Activated CD4-positive, alpha-beta T cell treated with anti-CD3 and anti-CD28 coated beads, Interleukin-2, Interleukin-4, amounts not matched to agents 100 ng/mL and 50 ng/mL, durations not matched to agents 16 hours and 8 hours (primary cell): ENCODE data around the gene CFLAR.
"Not testable (repeated sequence)": the region's sequence is repeated elsewhere in the genome, so short reads cannot be mapped to it uniquely, and the experiment has no call there.

Source experiments
- DNase-seq: peaks from one replicate; pipeline ENCODE4 v3.0.0-alpha.2; 2020; ENCODE audit warnings: low spot score

CFLAR gene

DNA sequence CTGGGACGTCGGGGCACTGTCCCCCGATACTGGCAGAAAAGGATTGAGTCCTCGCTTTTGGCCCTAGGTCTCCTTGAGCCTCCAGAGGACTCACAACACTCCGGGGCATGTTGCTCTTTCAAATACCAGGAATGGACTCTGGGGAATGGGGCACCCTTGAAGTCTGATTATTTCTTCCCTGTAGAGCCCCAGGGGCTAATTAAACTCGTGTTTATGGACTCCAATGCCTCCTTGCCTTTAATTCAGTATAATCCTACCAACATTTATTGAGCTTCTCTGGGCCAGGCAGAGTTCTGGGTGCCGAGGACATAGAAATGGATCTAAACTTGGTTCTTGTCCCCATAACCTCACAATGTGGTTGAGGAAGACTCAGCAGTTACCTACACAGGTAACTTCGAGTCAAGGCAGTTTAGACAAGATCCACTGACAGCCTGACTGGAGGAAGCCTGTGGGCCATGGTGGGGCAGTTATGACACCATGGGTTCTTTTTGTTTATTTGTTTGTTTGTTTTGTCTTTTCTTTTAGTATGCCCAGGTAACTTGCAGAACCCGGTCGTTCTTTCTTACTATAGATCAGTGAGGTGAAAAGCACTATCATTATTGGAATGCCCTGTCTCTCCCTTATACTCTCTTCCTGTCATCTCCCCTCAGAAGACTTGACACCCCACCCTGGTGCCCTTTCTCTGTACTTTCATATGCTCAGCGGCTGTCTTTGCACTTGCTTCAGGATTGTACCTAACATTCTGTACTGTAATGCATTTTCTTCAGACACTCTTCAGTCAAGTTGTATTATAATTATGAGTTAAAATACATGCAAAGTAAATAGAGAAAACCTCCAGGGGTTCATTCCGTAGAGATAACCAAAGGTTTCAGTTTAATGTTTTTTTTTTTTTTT lies 3.2 kb downstream of the CFLAR start:
- no peak for DNase-seq

DNA sequence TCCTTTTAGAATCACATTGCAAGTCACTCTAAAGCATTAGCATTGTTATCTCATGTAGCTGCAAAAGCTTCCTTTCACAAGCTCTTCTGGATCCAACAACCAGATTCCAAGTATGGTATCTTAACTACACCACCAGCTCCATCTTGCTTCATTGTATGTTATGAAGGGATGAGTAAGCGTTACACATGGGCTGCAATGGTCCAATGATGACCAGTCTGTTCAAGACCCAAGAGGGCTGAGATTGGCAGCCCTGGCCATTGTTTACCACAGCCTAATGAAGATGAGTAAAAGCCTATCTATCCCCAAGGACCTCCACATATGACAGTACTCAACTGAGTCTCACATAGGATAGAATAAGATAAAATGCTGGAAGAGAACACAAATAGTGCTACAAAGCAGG lies 6.3 kb downstream of the CFLAR start:
- no peak for DNase-seq

DNA sequence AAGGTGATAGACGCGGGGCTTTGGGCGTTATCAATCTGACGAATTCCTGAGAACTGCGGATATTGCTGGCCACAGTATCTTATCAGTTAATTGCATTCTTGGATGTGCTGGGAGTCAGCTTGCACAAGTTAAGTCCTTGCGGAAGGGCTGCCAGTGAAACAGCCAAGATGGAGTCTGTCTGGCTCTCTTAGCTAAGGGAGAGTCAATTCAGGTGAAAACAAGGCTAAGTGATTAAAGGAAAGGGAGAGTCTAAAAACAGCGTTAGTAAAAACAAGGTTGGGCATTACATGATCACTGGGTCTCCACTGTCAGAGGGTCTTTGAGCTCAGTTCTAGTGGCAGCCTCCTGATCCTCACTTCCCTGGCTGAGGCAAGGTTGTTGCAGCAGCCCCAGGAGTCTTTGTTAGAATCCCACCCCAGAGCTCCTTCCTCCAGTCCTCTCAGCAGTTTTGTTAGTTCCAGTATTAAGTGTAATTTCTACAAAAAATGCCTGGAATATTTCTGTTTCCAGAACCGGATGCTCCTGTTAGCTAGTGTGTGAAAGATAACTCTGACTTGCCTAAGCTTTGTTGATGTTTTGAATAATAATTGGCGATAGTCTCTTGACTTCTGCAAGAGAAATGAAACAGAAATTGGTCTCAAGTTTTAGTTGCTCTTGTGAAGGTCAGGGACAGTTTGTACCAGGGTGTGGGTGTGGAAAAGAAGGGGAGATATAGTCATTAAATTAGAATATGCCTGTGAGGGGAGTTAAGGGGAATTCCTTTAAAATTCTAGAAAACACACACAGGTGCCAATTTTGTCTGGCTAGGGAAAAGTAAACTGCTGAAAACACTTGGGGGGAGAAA lies 10.6 kb downstream of the CFLAR start:
- DNase-seq = peak; percentile 52

DNA sequence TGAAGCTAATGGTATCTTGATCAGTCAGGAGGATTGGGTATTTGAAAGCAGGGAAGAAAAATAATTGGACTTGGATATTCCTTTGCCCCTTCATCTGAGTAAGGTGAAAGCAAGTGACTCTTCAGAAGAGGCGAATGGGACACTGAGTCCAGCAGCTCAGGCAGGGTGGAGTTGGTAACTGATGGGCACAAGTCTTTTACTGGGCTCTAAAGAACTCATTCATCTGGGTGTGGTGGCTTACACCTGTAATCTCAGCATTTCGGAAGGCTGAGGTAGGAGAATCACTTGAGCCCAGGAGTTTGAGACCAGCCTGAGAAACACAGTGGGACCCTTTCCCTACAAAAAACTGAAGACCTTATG lies 11.2 kb downstream of the CFLAR start:
- no peak for DNase-seq

DNA sequence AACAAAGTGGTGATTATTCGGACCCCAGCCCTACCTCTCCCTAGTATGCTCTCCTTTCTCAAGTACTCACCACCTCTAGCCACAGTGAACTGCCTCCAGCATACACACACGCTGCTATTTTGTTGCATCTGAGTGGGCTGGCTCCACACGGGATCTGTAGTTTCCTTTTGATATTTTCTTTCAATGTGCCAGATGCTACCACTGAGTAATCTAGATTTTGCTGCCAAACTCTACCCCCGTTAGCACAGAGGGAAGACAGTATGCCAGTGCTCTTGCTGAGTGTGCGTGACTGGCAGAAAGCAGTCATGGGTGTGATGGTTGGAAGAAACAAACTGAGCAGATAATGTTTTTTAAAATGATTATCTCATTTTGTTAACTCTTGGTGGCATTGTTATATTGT lies 11.6 kb downstream of the CFLAR start:
- peak; percentile 78 for DNase-seq

DNA sequence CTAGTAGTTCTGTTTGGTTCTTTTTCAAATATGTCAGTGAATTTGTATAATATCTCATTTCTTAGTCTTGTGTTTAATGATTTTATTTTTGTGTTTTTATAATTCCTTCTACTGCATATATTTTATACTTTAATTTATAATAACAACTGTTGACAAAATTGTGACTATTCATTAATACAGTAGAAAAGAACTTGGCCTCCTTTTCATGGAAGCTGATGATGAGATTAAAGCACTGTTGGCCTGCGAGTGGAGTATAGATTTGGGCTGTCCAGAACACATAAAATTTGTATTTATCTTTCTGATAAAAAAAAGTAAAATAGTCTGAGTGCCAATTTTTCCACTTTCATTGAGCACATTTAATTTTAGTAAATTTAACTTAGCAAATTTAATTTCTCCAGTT lies 12.1 kb downstream of the CFLAR start:
- no peak for DNase-seq

DNA sequence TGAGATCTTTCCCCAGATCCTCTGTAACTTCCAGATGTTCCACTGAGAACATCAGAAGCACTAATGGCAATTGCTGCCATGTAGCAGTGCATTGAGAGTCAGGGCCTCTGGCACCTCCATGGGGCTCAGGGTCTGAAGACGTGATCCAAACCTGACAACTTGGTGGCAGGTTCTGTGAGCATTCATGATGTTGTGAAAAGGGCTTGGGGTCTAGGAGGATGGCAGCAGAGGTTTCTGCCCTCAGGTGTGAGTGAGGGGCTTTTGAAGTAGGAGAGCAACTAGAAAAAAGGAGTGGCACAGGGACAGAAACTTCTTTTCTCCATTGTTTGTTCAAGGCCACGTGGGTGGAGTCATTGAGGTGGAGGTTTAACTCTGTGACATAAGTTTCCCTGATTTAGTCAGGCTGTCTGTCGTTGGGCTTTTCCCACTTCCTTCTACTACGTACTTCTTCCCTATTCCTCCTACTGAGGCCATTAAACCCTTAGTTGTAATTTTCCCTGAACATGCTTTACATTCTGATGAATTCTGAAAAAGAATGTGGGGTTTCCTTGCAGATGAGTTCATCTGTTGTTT lies 13.1 kb downstream of the CFLAR start:
- DNase-seq = peak; percentile 75

DNA sequence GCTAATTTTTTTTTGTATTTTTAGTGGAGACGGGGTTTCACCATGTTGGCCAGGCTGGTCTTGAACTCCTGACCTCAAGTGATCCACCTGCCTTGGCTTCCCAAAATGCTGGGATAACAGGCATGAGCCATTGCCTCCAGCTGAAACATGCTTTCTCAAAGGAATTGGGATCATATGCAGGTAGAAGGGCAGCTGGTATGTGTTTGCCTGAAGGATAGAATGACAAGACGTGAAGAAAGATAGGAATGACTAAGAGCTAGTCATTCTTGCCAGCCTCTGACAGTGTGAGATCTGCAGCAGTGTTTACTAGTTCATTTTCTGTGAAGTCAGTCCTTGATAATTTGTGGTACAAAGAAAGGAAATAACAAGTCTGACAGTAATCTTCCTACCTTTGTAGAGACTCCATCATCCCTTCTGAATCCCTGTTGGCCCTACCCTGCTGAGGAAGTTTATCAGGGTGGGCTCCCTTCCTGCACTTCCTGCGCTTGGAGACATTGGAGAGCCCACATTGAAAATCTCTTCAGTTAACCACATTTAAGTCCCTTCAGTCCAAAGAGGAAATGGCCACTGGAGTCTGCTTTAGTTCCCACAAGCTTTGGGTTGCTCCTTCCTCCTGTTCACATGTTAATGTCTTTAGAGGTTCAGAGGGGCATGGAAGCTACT lies 14.7 kb downstream of the CFLAR start:
- DNase-seq = peak; percentile 86

DNA sequence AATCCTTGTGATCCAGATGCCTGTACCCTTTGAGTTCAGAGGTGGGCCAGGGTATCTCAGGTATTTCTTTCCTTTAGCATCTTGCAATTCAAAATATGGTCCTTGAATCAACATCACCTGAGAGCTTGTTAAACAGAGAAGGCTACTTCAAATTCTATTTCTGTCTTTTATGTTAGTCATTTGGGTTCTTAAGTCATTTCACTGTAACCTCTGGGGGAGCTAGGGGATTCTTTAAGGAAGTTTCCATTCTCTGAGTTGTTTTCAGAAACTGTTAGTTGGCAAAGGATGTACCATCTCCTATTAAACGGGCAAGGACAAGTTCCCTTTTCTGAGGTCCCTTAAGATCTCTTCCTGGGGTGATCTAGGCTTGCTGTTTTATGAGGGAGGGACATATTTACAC lies 16.6 kb downstream of the CFLAR start:
- peak; percentile 73 for DNase-seq

DNA sequence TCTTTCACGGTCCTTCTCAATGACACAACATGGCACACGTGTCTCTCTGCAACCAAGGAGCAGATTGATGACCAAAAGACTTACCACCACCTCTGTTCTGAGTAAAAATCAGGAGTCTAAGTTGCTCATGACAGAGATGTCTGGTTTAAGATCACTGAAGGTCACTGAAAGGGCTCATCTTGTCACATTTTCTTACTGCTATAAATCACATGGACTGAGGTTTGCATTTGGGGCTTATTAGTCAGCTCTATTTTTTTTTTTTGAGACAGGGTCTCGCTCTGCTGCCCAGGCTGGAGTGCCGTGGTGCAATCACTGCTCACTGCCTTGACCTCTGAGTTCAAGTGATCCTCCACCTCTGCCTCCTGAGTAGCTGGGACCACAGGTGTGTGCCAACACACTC lies 19.4 kb downstream of the CFLAR start:
- DNase-seq = no peak

DNA sequence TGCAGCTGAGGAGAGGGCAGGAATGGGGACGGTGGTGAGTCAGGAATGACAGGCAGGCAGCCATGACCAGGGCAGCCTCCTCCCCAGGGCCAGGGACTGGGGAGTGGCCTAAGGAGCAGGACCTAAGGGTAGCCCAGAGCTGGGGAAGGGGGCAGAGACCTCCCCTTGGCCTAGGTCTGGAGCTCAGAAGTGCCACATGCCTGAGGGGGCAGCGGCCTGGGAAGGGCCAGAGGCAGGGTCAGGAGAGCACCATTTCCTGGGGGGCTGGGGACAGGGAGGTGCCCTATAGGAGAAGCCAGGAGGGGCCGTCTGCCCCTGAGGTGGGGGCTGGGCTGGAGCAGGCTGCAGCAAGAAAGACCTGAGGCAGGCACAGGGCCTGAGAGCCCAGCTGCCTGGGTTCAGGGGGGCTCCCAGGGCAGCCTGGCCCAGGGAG lies 20.9 kb downstream of the CFLAR start:
- DNase-seq = no peak

DNA sequence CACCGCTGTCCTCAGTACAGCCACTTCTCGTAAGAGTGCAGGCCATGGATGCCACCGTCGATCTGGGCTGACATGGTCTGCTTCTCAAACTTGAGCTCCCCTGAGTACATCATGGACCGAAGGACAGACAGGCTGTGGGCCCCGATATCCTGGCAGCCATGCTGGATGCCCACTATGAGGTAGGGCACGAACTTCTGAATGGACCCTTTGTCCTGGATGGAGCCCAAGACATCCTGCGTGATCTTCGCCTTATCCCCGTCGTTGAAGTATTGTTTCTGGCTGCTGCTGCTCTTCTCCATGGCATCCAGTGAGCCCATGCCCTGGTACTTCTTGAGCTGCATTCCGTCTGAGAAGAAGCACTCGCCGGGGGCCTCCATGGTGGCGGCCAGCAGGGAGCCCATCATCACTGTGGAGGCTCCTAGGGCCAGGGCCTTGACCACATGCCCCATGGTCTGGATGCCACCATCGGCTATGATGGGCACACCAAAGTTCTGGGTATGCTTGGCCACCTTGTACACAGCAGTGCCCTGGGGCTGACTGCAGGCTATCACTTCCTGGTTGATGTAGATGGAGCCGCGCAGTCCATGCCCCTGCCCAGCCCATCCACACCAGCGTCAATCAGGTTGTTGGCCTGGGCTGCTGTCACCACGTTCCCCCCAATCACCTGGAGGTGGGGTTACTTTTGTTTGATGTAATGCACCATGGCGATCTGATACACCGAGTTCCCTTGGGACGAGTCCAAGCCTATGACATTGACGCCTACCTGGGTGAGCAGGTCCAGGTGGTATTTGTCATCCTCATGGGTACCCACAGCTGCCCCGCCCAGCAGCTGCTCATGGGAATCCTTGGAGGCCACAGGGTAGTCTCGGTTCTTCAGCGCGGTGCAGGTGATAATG lies 21.8 kb downstream of the CFLAR start:
- DNase-seq = no peak

DNA sequence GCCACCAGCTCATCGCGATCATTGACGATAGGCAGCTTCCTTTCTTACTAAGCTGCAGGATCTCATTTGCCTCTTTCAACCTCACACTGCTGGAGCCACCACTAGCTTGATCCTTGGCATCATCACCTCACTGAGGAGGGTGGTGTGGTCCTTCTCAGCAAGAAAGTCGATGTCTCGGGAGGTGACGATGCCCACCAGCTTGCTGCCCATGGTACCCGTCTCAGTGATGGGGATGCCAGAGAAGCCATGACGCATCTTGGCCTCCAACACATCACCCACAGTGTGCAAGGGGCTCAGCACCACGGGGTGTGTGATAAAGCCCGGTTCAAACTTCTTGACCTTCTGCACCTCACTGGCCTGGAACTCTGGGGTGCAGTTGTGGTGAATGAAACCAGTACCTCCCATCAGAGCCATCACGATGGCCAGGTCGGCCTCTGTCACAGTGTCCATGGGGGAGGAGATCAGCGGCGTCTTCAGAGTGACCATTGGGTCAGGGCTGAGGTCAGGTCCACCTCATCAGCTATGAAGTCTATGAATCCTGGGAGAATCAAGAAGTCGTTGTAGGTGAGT lies 22.5 kb downstream of the CFLAR start:
- DNase-seq = no peak

DNA sequence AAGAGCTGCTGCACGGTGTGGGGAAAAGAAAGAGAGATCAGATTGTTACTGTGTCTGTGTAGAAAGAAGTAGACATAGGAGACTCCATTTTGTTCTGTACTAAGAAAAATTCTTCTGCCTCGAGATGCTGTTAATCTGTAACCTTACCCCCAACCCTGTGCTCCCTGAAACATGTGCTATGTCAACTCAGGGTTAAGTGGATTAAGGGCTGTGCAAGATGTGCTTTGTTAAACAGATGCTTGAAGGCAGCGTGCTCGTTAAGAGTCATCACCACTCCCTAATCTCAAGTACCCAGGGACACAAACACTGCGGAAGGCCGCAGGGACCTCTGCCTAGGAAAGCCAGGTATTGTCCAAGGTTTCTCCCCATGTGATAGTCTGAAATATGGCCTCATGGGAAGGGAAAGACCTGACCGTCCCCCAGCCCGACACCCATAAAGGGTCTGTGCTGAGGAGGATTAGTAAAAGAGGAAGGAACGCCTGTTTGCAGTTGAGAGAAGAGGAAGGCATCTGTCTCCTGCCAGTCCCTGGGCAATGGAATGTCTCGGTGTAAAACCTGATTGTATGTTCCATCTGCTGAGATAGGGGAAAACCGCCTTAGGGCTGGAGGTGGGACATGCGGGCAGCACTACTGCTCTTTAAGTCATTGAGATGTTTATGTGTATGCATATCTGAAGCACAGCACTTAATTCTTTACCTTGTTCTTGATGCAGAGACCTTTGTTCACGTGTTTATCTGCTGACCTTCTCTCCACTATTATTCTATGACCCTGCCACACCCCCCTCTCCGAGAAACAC lies 23.2 kb downstream of the CFLAR start:
- not testable (repeated sequence) for DNase-seq

DNA sequence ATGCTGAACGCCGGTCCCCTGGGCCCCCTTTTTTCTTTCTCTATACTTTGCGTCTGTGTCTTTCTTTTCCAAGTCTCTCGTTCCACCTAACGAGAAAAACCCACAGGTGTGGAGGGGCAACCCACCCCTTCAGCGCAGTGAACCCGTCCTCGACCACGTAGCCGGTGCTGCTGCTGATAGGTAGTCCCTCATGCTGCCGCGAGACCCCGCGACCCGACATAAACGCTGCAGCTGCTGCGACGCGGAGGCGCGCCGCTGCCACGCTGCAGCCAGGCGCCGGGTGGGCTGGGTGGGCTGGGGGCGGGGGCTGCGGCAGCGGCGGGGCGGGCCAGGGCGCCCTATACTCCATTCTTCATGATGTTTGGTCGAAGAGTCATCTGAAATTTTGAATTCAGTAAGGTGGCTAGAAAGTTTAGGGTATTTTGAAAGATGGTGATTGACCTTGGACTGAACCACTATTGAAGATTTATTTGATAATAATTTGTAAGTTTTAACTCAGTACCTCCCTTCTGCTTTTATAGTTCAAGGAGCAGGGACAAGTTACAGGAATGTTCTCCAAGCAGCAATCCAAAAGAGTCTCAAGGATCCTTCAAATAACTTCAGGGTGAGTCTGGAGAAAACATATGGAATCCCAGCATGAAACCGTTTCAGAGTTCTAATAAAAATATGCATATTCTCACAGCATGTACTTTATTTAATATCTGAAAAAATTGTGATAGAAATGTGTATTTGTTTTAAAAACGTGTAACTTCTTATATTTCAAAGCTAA lies 24.1 kb downstream of the CFLAR start:
- no peak for DNase-seq

DNA sequence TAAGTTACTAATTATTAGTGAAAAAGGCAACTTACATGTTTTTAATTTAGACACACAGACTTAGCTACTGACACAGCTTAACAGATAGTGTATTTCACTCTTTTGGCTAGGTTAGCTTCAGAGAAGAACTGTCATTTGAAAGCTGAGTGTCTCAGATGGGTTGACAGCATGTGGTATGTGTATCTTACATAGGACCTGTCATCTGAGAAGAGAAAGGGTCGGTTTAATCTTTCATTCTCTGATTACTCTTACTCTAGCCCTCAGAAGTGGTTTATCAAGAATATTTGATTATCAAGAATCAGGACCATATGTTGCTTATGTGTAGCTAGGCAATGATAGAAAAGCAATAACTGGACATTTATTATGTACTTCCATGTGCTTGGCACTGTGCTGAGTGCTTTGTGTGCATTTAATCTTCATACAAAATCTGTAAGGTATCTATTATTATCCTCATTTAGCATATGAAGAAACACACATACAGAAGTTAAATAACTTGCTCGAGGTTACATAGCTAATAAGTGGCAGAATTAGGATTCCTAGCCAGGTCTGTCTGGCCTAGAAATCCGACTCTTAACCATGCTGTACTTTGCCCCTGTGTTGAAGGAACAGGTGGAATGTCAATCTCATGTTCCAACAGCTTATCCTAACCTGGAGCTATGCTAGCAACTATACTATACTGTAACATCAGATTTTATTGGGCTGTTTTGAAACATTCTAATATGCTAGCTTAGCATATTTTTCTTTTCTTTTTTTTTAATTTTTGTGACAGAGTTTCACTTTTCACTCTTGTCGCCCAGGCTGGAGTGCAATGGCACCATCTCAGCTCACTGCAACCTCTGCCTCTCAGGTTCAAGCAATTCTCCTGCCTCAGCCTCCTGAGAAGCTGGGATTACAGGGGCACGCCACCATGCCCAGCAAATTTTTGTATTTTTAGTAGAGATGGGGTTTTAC lies 28.4 kb downstream of the CFLAR start:
- no peak for DNase-seq

DNA sequence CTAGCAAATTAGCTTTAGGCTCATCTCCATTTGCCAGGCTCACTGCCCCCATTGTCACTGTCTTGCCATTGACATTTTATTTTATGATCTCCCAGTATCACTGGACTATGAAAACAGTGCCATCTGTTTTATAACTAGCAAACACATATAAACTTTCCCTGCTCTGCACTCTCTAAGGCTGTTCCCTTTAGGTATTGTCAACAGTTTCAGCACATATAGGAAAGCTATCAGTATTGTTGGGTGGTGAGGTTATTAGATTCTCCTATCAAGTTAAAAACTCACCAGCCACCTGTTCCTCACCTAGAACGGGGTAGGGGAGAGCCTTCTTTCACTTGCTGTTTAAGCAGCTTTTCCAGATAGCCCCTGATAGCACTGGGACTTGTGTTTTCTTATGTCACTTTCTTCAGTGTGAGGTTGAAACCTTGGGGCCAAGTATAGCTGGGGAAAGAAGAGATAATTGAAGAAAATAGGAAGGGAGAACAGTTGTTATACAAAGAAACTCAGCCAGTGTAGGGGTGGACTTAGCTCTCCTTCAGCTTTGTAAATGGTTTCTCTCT lies 32.5 kb downstream of the CFLAR start:
- no peak for DNase-seq
